ENCODE measurements around the gene ATL3. TPM values are rescaled to one million over a fixed set of nuclear protein-coding genes. Genes with fewer than 3 reads are reported as not detected.

ATL3 gene
- total and polyA plus RNA-seq, 7 experiments from 2014 or later, result 13.8 to 33.3 (median 26.8) TPM

DNA sequence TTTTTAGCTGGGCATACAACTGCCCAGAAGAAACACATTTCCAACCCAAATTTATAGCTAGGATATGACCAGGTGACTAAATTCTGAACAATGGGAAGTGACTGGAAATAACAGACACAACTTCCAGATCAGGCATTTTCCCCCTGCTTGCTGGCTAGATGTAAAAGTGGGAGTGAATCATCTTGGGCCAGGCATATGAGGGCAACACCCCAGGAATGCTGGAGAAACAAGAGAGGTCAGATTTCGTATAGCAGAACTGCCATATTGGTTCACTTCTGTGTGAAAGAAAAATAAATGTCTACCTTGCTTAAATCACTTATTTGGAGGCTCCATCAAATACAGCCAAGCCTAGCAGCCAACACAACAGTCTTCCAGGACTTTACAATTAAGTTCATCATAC is 7.4 kb downstream of the ATL3 start:
- Histone ChIP-seq H3K4me3 (ENCODE audit: low read length) (no peak overlapping the region), H3K4me1 (ENCODE audit: control insufficient read depth in 2 of 2, insufficient read depth in 2 of 2, low read length in 2 of 2) (no peaks in the 10 kb centered on the region), H3K36me3 (ENCODE audit: control insufficient read depth in 2 of 3, insufficient read depth in 3 of 3, low read length in 3 of 3) (no peaks in the 10 kb centered on the region), H3K27ac (ENCODE audit: low read depth, low read length) (no peak overlapping the region), H3K27me3 (ENCODE audit: control insufficient read depth in 2 of 2, insufficient read depth in 2 of 2, low read length in 2 of 2) (no peaks in the 10 kb centered on the region), H3K9me3 (ENCODE audit: control insufficient read depth in 2 of 3, low read length in 3 of 3) (no peaks in the 10 kb centered on the region)
- DNase-seq, result no peak
- Mint-ChIP-seq H3K27me3 (no peaks in the 10 kb centered on the region), H3K27ac (peak overlapping the region in 1 of 9 donors; percentile 31), H3K4me3 (no peak overlapping the region), H3K4me1 (peaks cover 21 to 58% (median 45%) of the 10 kb centered on the region in 7 donors), H3K36me3 (peaks cover 0 to 5% (median 0%) of the 10 kb centered on the region in 5 donors), H3K9me3 (no peaks in the 10 kb centered on the region)
- CTCF ChIA-PET, result no interaction called here
- POLR2A ChIA-PET, result no interaction called here
- no peak for ATAC-seq
- intact Hi-C loops (cut with micrococcal nuclease), result no loop called here

GRCh38 chr11:63660972-63661371 is 10.2 kb downstream of the ATL3 start:
- intact Hi-C loops (cut with micrococcal nuclease), result no loop called here
- H3K27ac ChIP-seq (ENCODE audit: low read depth, low read length), result no peak overlapping the region
- no peaks in the 10 kb centered on the region for H3K27me3 ChIP-seq (ENCODE audit: control insufficient read depth in 2 of 2, insufficient read depth in 2 of 2, low read length in 2 of 2)
- Mint-ChIP-seq H3K4me3 (peak overlapping the region in 1 of 10 donors; percentile 24), H3K4me1 (peaks cover 13 to 55% (median 36%) of the 10 kb centered on the region in 7 donors), H3K27ac (peak overlapping the region in 1 of 9 donors; percentile 36), H3K36me3 (peaks cover 0 to 9% (median 4%) of the 10 kb centered on the region in 5 donors), H3K27me3 (no peaks in the 10 kb centered on the region), H3K9me3 (no peaks in the 10 kb centered on the region)
- DNase-seq (no peak), ATAC-seq (no peak)
- no peak overlapping the region for H3K4me3 ChIP-seq (ENCODE audit: low read length)
- CTCF ChIA-PET, result interaction anchor here (0.5 kb wide), 1 partner anchor 17 kb away, joined by 3 read pairs; no protein-coding TSS in a partner anchor
- H3K4me1 ChIP-seq (ENCODE audit: control insufficient read depth in 2 of 2, insufficient read depth in 2 of 2, low read length in 2 of 2), result no peaks in the 10 kb centered on the region
- POLR2A ChIA-PET, result no interaction called here
- H3K36me3 ChIP-seq (ENCODE audit: control insufficient read depth in 2 of 3, insufficient read depth in 3 of 3, low read length in 3 of 3), result peaks cover 0 to 4% (median 0%) of the 10 kb centered on the region in 3 experiments
- no peaks in the 10 kb centered on the region for H3K9me3 ChIP-seq (ENCODE audit: control insufficient read depth in 2 of 3, low read length in 3 of 3)

- Histone ChIP-seq H3K9me3 (ENCODE audit: control insufficient read depth in 2 of 3, low read length in 3 of 3) (no peaks in the 10 kb centered on the region), H3K4me3 (ENCODE audit: low read length) (no peak overlapping the region), H3K27me3 (ENCODE audit: control insufficient read depth in 2 of 2, insufficient read depth in 2 of 2, low read length in 2 of 2) (no peaks in the 10 kb centered on the region), H3K36me3 (ENCODE audit: control insufficient read depth in 2 of 3, insufficient read depth in 3 of 3, low read length in 3 of 3) (peaks cover 0 to 21% (median 0%) of the 10 kb centered on the region in 3 experiments), H3K27ac (ENCODE audit: low read depth, low read length) (no peak overlapping the region), H3K4me1 (ENCODE audit: control insufficient read depth in 2 of 2, insufficient read depth in 2 of 2, low read length in 2 of 2) (peaks cover 4 to 5% of the 10 kb centered on the region in 2 donors)
- ATAC-seq (no peak), DNase-seq (no peak)
- peaks cover 6 to 37% (median 22%) of the 10 kb centered on the region in 5 donors for H3K36me3 Mint-ChIP-seq
- POLR2A ChIA-PET, result interaction anchor here (1.0 kb wide), 1 partner anchor 19 kb away, joined by 3 read pairs; no protein-coding TSS in a partner anchor
- H3K9me3 Mint-ChIP-seq, result no peaks in the 10 kb centered on the region
- peak overlapping the region in 7 of 9 donors; percentile 16 to 89 (median 65) for H3K27ac Mint-ChIP-seq
- H3K27me3 Mint-ChIP-seq, result no peaks in the 10 kb centered on the region
- CTCF ChIA-PET, result no interaction called here
- H3K4me1 Mint-ChIP-seq, result peaks cover 10 to 18% (median 16%) of the 10 kb centered on the region in 7 donors
- peak overlapping the region in 2 of 10 donors; percentile 16 to 22 for H3K4me3 Mint-ChIP-seq
- intact Hi-C loops (cut with micrococcal nuclease), result no loop called here
These were observed 18.5 kb downstream of the ATL3 start for GRCh38 chr11:63652671-63653070.

DNA sequence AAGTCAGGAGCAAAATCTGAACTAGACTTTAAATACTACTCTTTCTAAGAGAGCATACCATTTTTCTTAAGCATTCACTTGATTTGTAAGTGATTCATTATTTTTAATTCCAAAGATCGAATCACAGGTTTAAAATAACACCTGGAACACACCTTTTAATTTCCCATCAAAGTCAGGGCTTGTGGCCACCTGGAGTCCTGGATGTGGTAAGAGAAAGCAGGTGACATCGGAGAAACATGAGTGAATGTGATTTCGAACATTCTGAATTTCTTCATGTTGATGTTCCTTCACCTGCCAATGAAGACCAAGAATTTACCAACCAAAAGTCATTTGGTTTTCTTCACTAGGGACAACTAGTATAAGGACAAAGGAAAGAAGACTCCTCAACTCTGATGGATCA is 28.0 kb downstream of the ATL3 start:
- Histone ChIP-seq H3K27me3 (ENCODE audit: control insufficient read depth in 2 of 2, insufficient read depth in 2 of 2, low read length in 2 of 2) (no peaks in the 10 kb centered on the region), H3K27ac (ENCODE audit: low read depth, low read length) (no peak overlapping the region), H3K4me3 (ENCODE audit: low read length) (no peak overlapping the region), H3K36me3 (ENCODE audit: control insufficient read depth in 2 of 3, insufficient read depth in 3 of 3, low read length in 3 of 3) (peaks cover 0 to 47% (median 9%) of the 10 kb centered on the region in 3 experiments), H3K9me3 (ENCODE audit: control insufficient read depth in 2 of 3, low read length in 3 of 3) (no peaks in the 10 kb centered on the region), H3K4me1 (ENCODE audit: control insufficient read depth in 2 of 2, insufficient read depth in 2 of 2, low read length in 2 of 2) (no peaks in the 10 kb centered on the region)
- Mint-ChIP-seq H3K27ac (peak overlapping the region in 1 of 9 donors; percentile 11), H3K9me3 (no peaks in the 10 kb centered on the region), H3K4me1 (peaks cover 2 to 7% (median 5%) of the 10 kb centered on the region in 7 donors), H3K36me3 (peaks cover 5 to 39% (median 19%) of the 10 kb centered on the region in 5 donors), H3K27me3 (no peaks in the 10 kb centered on the region), H3K4me3 (no peak overlapping the region)
- ChIA-PET CTCF (interaction anchor here (1.2 kb wide), 1 partner anchor 164 kb away, joined by 4 read pairs; no protein-coding TSS in a partner anchor), POLR2A (no interaction called here)
- DNase-seq (no peak), ATAC-seq (no peak)
- intact Hi-C loops (cut with micrococcal nuclease), result no loop called here

GRCh38 chr11:63641727-63642126 is 29.4 kb downstream of the ATL3 start:
- Histone ChIP-seq H3K9me3 (ENCODE audit: control insufficient read depth in 2 of 3, low read length in 3 of 3) (no peaks in the 10 kb centered on the region), H3K36me3 (ENCODE audit: control insufficient read depth in 2 of 3, insufficient read depth in 3 of 3, low read length in 3 of 3) (peaks cover 0 to 36% (median 9%) of the 10 kb centered on the region in 3 experiments), H3K27me3 (ENCODE audit: control insufficient read depth in 2 of 2, insufficient read depth in 2 of 2, low read length in 2 of 2) (no peaks in the 10 kb centered on the region), H3K27ac (ENCODE audit: low read depth, low read length) (no peak overlapping the region), H3K4me3 (ENCODE audit: low read length) (no peak overlapping the region), H3K4me1 (ENCODE audit: control insufficient read depth in 2 of 2, insufficient read depth in 2 of 2, low read length in 2 of 2) (no peaks in the 10 kb centered on the region)
- intact Hi-C loops (cut with micrococcal nuclease), result no loop called here
- ATAC-seq, result no peak
- H3K4me3 Mint-ChIP-seq, result no peak overlapping the region
- no peak for DNase-seq
- ChIA-PET POLR2A (no interaction called here), CTCF (interaction anchor here (0.8 to 1.0 kb wide), 2 partner anchors 96 to 163 kb away, joined by 3 read pairs; no protein-coding TSS in a partner anchor)
- peak overlapping the region in 2 of 9 donors; percentile 14 to 79 for H3K27ac Mint-ChIP-seq
- H3K36me3 Mint-ChIP-seq, result peaks cover 3 to 37% (median 19%) of the 10 kb centered on the region in 5 donors
- peaks cover under 1 to 16% (median 10%) of the 10 kb centered on the region in 7 donors for H3K4me1 Mint-ChIP-seq
- H3K9me3 Mint-ChIP-seq, result no peaks in the 10 kb centered on the region
- no peaks in the 10 kb centered on the region for H3K27me3 Mint-ChIP-seq

DNA sequence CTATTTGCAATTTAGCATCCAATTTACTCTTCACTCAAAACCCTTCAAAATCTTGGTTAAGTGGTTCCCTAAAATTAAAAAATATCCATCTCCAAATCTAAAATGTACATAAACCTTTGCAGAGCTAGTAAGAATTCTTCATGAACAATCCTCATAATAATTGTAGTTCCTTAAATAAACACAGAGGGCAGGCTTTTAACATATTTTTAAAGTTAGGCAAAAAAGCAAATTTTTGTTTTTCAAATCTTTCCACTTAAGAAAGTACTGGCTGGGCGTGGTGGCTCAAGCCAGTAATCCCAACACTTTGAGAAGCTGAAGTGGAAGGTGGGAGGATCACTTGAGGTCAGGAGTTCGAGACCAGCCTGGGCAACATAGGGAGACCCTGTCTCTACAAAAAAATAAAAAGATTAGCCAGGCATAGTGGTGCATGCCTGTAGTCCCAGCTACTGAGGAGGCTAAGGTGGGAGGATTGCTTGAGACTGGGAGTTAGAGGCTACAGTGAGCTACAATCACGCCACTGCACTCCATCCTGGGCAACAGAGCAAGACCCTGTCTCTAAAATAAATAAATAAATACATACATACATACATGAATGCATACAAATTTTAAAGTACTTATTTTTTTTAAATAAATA is 31.9 kb downstream of the ATL3 start:
- intact Hi-C loops (cut with micrococcal nuclease), result loop anchor here (1.0 to 5.0 kb wide), 6 partner anchors 42 to 732 kb away; partner anchors contain the start of gene RTN3 (in 1 of the 2)
- peak overlapping the region in 7 of 9 donors; percentile 11 to 85 (median 68) for H3K27ac Mint-ChIP-seq

More for the DNA sequence above, 31.9 kb downstream of the ATL3 start:
- Histone ChIP-seq H3K9me3 (ENCODE audit: control insufficient read depth in 2 of 3, low read length in 3 of 3) (no peaks in the 10 kb centered on the region), H3K27ac (ENCODE audit: low read depth, low read length) (peak overlapping the region; percentile 9), H3K27me3 (ENCODE audit: control insufficient read depth in 2 of 2, insufficient read depth in 2 of 2, low read length in 2 of 2) (no peaks in the 10 kb centered on the region), H3K4me3 (ENCODE audit: low read length) (no peak overlapping the region), H3K4me1 (ENCODE audit: control insufficient read depth in 2 of 2, insufficient read depth in 2 of 2, low read length in 2 of 2) (no peaks in the 10 kb centered on the region), H3K36me3 (ENCODE audit: control insufficient read depth in 2 of 3, insufficient read depth in 3 of 3, low read length in 3 of 3) (peaks cover 0 to 23% (median 9%) of the 10 kb centered on the region in 3 experiments)
- H3K9me3 Mint-ChIP-seq, result no peaks in the 10 kb centered on the region
- peaks cover 5 to 31% (median 21%) of the 10 kb centered on the region in 5 donors for H3K36me3 Mint-ChIP-seq
- no peaks in the 10 kb centered on the region for H3K27me3 Mint-ChIP-seq
- H3K4me1 Mint-ChIP-seq, result peaks cover 3 to 22% (median 15%) of the 10 kb centered on the region in 7 donors
- no peak overlapping the region for H3K4me3 Mint-ChIP-seq
- DNase-seq, result peak in 4 of 9 donors; percentile 10 to 30 (median 13)
- POLR2A ChIA-PET, result interaction anchor here (0.6 to 1.4 kb wide), 3 partner anchors 32 to 107 kb away, joined by 3 read pairs; partner anchors contain the start of gene ATL3
- CTCF ChIA-PET, result interaction anchor here (0.6 to 5.4 kb wide), 13 partner anchors 8 to 160 kb away, joined by 3 to 89 read pairs (median 3); partner anchors contain the start of gene ATL3
- no peak for ATAC-seq

Measured in naive thymus-derived CD4-positive, alpha-beta T cell (primary cell).